CD4-positive, alpha-beta T cell treated with Interleukin-17A for 1 hour (primary cell): ENCODE measurements around the gene GJB4.
"Not testable (repeated sequence)": the region's sequence is repeated elsewhere in the genome, so short reads cannot be mapped to it uniquely, and the experiment has no call there.

ENCODE experiments used
- DNase-seq: peaks from one replicate; pipeline ENCODE4 v3.0.0-alpha.2; 2020

GJB4 gene

DNA sequence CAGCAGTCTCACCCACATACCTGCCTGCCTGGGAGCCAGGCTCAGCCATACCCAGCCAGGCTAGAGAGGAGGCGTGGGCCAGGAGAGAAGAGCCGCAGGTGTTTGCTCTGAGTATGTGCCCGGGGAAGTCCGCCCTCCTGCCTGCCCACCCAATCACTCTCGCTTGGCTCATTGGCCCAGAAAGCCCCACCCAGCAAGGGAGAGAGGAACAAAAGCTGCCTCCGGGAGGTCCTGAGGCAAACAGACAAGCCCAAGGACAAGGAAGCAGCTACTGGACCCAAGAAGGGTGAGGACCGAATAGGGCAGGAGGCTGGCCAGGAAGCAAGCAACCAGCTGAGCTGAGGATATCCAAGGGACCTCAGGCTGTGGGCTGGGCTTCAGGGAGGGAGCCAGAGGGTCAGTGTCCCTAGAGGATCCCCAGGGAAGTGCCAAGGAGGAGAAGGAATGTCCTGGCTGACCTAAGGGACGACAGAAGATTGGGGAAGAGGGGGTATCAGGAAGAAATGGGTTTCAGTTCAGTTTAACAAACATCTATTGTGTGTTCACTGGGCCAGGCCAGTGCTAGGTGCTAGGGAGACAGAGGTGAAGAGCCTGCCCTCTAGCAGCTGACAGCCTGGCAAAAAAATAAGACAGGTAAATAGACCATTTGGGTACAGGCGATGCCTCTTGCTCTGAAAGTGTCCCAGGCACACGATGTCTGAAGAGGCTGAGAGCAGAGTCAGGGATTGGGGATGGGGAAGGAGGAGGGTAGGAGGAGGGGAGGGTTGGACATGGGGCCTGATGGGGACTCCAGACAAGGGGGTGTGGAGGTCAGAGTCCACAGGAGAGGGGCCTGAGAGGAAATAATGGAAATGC is at the start of gene GJB4:
Gene GJB4 (plus strand): TSS at position 238 of the 855 bp plus-strand sequence. CDS start 1,515 bp downstream, outside the sequence.
- DNase-seq = no peak

DNA sequence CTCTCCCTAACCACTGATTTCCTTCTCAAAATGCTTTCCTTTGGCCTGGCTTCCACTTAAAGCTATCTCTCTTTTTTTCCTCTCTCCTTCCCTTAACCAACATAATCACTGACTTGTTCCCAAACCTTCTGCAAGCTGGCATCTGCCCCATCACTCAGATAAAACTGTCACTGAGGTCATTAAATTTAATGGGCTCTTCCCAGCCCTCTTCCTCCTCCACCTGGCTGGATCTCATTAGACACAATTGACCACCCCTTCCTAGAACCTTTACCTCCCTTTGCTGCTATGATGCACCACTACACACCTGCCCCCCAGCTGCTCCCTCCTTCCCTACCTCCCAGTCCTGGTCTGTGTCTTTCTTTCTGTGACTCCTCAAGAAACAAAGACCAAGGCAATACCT is 48.7 kb upstream of the GJB4 start:
- DNase-seq = no peak

DNA sequence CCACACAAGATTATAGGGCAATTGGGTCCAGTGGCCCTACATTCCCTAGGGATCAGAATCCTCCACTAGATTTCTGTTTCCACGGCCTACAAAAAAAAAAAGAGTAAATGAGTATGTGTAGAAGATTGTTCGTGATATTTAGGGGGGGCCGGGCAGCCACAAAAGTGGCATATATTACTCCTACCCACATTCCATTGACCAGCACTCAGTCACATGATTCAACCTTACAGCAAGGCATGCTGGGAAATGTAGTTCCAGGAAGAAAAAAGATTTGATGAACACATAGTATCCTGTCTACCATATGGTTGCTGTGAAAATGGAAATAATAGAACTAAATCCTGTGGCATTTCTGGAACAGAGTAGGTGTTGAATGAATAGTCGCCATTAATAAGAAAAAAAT is 48.1 kb upstream of the GJB4 start:
- DNase-seq = no peak

DNA sequence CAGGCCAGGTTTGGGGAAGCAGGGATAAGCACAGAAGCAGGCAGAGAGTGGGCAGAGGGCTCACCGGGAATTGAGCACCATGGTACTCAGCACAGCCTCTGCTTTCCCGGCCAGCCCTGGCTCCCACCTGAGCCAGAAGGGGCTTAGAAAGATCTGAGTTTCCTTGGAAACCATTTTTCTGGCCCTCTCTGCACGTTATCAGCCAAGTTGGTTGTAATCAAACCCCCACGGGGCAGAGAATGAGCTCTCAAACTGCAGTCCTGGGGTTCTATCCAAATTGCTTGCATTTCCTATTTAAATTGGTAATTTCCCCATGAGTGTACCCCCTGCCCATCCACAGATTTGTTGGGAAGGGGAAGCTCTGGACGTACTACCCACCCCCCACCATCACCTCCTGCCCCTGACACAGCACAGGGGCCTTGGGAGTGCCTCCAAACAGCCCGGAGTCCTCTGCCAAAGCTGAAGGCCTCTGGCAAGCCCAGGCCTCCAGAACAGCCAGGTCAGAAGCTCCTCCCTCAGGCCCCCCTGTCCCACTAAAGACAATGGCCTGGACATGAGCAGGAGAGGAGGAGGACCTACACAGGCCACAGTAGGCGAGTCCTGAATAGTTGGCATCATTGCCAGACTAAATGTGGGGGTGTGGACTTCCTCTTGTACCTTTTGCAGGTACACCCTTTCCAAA is 47.4 kb upstream of the GJB4 start:
- DNase-seq = no peak

DNA sequence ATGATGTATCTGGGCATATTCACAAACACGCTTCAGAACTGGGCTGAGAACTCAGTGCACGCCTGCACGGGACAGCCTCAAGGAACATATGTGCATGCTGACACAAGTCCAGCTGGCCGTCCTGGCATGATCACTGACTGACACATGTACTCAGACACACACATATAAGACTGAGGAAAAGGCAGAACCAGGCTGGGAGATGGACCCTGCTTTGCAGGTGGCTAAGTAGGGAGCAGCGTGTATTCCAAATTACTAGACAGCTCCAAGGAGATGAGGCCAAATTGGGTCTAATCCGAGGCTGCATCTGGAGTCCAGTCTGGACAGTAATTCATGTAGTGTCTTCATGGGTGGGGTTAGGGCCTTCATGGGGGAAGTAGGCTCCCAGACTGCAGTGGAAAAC is 46.1 kb upstream of the GJB4 start:
- no peak for DNase-seq

DNA sequence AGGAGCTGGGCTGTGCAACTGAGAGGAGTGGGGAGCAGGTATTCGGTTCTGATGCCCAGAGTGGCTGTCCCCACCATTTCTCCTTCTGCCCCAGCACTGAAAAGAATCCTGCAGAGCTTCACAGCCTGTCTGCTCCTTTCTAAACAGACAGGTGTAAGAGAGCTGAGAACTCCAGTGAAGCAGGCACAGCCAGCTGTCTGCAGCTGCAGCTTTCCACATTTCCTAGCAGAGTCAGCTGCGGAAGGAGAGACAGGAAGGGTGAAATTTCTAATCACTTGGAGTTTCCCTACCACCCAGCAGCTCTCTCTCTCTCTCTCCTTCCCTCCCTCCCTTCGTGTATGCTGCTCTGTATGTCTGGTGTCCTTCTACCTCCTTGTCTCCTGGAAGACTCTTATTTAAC is 45.2 kb upstream of the GJB4 start:
- no peak for DNase-seq

DNA sequence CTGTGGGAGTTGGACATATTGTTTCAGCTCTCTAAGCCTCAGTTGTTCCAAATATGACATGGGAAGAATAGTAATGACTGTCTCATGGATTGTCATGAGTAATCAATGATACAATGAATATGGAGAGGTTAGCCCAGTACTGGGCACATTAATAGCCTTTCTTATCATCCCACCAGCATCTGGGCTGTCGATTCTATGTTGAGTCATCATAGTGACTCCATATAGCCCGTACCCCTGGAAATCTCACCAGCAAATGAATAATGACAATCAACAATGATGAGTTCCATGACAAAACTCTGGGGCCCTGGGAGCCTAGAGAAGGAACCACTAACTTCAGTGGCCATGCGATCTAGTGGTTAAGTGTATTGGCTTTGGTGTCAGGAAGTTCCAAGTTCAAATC is 44.4 kb upstream of the GJB4 start:
- DNase-seq = no peak

DNA sequence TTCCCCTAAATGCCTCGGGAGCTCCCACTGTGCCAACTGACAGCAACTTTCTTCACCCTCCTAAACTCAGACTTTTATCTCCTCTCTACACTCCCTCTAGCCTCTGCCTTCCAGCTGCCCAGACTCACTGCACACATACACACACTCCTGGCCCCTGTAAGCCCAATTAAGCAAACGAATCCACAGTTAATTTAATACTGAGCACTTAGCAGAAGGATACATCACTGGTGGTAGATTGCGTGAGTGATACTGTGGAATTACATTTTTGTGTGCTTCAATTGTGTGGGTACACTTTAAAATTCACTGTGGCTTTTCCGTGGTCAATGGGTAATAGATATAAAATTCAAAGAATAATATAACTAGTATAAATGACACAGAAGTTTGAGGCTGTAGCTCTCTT is 38.3 kb upstream of the GJB4 start:
- DNase-seq = no peak

DNA sequence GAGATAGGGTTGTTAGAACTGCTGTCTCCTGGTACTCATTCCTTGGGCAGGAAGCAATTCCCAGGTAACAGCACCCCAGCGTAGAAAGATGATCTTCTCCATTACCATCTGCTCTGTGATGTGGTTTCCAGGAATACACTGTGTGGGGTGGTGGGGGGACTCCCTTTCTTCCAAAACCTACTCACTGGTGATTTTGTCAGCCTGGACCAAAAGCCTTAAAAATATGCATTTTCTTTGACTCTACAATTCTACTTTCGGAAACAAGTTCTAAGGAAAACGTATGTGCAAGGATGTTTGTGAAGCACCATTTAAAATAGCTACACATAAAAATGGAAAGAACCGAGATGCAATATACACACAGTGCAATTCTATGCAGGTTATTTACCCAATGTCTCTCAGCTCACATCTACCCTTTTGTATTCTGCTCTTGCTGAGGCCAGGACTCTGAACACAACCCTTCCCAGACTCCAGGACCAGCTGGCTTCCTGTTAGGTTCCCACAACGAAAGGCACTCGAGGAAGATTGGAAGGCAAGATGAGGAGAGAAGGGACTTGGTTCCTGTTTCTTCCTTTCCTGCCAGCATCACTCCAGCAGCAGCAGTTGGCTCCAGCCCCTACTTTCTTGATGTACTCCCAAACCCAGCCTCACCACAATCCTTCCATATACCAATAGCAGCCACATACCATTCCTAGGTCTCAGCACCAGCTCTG is 37.7 kb upstream of the GJB4 start:
- DNase-seq = no peak

DNA sequence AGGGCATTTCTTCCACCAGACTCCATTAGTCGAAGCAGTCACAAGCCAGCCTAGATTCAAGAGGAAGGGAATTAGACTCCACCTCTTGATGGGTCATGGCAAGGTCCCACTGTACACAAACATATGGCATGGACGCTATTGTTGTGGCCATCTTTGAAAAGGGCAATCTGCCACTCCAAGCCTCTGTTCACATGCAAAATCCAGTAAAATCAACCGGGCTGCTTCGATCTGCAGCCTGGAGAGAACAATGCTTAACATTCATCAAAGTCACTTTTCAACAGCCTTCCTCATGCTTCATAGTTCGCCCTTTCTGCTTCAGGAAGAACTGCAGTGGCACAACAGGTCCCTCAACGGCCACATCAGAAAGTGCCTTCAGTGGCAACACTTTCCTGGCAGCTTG is 32.7 kb upstream of the GJB4 start:
- DNase-seq = no peak

DNA sequence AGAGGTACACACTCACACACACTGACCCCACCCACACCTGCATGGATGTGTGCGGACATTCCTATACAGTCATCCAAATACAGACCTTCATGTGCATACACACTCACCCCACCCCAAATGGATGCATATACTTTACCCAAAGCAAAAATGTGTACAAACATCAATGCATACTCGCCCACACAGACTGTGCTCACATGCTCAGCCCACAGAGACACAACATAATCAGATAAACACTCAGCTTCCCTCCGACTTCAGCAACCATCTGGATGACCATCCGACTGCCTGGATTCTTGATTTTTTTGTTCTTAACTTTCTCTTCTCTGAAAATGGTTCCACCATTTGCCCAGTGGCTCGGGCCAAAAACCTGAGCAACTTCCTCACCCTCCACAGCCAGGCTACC is 29.1 kb upstream of the GJB4 start:
- no peak for DNase-seq

DNA sequence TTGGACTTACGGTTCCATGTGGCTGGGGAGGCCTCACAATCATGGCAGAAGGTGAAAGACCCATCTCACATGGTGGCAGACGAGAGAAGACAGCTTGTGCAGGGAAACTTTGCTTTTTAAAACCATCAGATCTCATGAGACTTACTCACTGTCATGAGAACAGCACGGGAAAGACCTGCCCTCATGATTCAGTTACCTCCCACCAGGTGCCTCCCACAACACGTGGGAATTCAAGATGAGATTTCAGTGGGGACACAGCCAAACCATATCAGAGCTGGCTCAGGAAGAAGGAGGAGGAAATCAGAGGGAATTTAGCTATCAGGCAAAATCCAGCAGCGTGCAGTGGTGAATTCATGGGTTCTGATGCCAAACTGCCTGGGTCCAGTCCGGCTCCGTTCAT is 26.7 kb upstream of the GJB4 start:
- DNase-seq = not testable (repeated sequence)

DNA sequence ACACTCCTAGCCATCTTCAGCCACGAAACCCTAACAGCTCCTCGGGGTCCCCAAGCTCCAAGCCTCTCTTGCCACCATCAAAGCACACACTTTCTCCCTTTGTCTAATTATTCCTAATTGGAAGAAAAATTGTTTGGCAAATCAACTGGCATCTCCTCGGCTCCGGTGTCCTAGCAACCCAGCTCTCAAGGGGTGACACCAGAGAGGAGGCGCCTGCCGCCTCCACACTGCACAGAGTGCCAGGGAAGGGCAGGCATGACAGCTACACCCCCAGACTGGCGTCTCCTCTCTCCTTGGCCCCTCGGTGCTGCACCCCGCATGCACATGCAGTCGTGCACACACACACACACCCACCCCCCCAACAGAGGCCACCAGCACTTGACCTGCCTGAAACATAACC is 22.8 kb upstream of the GJB4 start:
- DNase-seq = no peak

DNA sequence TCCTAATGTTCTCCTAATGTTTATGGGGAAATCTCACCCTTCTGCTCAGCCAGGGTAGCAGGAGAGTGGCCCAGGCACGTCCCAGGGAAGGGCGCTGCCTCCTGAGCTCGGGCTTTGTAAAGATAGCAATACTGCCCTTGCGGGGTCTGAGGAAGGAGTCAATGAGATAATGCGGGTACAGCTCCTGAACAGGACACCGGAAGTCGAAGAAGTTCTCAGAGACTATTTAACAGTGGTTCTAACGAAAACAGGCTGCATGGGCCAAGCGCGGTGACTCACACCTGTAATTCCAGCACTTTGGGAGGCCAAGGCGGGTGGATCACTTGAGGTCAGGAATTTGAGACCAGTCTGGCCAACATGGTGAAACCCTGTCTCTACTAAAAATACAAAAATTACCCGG is 22.3 kb upstream of the GJB4 start:
- DNase-seq = not testable (repeated sequence)

DNA sequence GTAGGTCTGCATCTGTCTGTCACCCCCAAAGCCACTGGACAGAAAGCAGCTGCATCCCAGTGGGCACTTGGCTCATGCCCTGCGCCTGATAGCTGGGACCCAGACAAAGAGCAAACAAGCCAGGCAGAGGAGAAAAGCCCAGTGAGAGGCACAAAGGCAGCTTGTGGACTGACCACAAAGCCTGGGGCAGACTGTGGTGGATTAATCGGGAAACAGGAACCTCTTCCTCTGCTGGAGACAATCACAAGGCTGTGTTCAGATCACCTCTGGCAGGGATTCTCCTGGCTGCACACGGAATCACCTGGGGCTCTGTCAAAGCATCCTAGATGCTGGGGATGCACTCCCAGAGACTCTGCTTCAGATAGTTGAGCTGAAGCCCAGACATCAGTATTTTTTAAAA is 19.9 kb upstream of the GJB4 start:
- no peak for DNase-seq

DNA sequence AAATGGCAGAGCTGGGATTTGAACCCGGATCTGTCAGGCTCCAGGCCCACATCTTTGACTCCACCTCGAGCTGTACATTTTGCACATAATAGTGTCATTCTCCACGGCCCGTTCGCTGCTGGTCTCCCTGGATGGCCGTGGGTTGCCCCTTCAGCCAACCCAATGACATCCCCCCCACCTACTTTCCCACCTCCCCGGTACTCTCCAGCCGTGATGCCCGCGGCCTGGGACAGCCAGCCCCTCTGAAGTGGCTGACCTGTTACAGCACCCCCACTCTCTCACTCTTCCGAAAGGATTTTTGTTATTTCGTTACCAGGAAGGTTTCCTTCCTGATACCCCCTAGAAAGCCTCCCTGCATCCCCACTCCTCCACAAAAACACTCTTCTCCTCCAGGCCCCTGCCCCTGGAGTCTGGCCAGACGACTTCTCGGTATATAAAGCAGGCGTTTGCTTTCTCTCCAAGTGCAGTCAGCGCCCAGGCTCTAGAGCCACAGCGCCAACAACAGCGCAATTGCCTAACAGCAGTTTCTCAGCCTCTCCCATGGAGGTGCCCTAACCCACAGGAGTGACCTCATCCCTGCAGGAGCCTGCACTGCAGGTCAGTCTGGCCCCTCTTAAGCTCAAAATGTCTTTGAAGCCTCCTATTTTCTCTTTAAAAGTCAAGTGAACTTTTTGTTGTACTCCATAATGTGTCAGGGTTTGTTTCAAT is 19.2 kb upstream of the GJB4 start:
- DNase-seq = no peak

DNA sequence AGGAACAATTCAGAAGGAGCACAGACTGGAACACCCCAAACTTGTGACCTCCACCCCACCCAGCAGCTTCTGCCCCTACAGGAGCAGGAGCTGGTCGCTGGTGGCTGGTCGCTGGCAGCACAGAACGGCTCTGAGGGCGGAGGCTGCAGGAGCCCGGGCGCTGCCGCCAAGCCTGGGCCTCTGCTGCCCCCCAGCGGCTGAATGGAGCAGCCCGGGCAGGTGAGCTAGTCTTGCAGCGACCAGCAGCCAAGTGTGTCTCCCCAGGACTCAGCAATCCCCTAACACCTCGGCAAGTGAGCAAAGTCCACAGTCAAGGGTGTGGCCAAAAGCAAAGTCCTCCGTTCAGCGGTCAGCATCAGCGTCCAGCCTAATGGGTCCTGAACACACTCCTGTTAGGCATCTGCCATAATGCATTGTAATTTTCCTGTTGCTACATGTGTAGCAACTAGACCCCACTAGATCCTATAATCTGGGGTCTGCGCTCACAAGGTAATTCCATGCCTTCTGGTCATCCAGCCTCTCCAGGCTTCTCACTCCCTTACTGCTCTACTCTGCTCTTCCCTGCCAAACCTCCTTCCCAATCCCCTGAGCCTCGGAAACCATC is 16.8 kb upstream of the GJB4 start:
- peak; percentile 52 for DNase-seq

DNA sequence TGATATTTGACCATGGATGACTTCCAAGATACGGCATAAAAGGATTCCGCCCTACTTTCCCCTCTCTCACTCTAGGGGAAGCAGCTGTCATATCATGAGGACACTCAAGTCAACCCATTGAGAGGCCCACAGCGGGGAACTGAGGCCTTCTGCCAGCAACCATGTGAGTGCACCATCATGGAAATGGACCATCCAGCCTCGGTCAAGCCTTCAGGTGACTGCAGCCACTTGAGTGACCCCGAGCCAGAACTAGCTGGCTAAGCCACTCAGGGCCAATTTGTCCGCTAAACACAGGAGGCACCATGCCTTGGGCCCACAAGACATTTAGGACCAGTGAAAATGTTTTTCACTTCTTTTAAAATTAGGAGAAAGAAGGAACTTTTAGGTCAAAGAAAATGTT is 15.8 kb upstream of the GJB4 start:
- DNase-seq = no peak

DNA sequence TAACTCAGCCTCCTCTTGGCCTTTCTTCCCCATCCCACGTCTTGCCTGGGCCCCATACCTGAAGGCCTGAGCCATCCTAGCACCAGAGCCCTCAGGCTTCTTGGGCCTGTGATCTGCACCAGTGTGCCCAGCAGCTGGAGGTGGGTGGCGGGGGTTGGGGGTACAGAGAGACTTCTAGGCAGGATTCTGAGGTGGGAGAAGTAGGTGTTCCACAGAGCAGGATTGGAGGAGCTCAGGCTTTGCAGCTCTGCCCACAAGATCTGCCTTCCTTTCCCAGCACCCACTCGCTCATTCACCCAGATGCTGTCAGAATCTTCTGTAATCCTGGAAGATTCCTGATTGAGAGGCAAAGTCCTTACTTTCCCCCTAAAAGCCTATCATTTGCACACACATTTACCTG is 14.7 kb upstream of the GJB4 start:
- no peak for DNase-seq

DNA sequence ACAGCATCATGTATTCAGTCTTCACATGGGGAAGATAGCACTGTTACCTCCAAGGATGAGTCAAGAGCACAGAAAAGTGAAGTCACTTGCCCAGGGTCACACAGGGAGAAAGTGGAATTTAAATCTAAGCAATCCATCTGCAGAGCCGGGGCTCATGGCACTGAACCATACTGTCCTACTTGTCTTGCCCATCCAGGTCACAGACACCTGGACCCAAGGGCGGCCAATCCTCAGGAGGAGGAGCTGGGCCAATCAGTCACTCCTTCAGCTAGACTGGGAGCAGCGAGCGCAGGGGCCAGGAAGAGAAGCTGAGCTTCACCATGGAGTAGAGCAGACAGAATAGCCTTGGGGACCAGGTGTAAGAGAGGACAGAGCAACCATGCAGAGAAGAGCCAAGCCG is 13.9 kb upstream of the GJB4 start:
- DNase-seq = no peak

DNA sequence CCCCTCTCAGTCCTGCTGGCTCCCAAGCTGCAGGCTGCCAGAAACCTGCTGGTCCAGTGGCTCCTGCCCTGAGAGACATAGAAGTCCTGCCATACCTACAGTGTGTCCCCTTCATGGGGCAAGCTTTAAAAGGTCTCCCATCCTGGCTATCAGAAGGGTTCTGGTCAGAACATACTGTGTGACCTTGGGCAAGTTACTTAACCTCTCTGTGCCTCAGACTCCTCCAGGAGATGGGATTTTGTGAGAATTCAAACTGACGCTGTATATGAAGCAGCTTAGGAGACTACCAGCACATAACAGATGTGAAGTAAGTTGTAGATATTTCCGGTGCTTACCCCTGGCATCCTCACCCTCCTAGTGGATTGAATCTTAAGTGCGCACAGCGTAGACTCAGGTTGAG is 13.4 kb upstream of the GJB4 start:
- DNase-seq = no peak

DNA sequence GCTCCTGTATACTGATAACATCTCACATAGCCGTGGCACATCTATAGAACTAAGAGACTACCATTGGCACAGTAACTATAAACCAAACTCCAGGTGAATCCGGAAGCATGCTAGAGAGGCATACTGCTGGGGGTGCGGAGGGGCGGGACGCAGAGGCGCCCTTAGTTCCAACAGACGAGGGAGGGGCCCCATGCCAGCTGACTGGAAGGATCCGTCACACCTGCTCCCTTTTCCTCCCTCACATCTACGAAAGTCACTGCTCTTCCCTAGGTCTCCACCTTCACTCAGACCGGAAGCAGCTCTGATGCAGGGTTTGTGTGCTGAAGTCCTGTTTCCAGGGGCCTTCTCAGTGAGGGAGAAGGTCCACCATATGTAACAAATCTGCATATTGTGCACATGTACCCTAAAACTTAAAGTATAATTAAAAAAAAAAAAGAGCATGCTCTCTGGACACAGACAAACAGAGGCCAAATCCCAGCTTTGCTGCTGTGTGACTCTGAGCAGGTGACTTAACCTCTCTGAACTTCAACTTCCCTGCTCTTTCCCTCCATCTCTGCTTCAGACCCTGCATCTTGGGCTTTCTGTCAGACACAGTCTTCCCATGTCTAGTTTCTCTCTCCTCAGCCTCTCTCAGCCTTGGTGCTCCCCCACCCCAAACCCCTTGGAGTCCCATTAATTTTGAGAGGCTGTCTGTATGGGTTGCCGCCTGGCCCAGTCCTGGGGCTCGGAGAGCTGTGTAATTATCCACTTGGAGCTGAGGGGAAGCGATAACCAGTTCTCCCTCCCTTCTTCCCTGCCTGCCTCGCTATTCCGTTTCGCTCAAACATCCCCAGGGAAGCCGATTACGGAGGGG is 12.5 kb upstream of the GJB4 start:
- DNase-seq = no peak
